Fibroblast of mammary gland (primary cell): ENCODE results near the gene SLC6A17.

Experiments used
- DNase-seq: peaks from one replicate; pipeline ENCODE4 v3.0.0-alpha.2; 2010; ENCODE audit warnings: low read depth
- H3K4me3 ChIP-seq: 2 replicates; pipeline ENCODE4 v1.5.1; 2011; ENCODE audit warnings: low read depth, mild to moderate bottlenecking, low read length, moderate library complexity; ENCODE audit not compliant: control insufficient read depth
- TF ChIP-seq, protein P1 (sequence below): conservative IDR thresholded peaks from 2 replicates; pipeline ENCODE4 v1.5.1; 2011; ENCODE audit warnings: low read depth, low read length, inconsistent platforms; ENCODE audit not compliant: control insufficient read depth, insufficient read depth

SLC6A17 gene

DNA sequence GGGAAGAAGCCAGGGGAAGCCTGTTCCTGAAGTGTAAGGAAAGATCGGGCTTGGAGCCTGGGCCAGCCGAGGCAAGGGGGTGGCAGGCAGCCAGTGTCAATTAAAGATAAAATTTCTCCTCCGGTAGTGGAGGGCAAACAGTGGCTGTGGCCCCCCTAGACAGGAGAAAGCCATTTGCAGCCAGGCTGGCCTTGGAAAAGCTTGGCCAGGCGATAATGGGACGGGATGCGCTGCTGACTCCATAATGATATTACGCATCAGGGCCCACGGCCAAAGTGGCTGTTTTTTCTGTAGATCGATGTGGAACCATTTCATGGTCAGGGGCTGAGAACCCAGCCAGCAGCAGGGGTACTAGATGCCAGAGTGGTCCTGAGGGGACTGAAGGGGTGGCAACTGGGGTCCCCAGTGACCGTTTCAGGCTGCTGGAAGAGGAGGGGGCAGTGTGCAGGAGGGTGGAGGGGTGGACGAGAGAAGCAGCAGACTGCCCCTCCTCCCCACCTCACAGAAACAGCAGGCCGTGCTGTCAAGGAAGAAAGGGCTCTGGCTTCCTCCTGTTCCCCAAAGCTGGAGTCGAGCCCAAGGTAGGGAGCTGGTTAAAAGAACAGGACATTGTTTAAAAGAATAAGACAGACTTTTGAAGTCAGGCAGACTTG, 85.0 kb downstream of the SLC6A17 start:
- H3K4me3 ChIP-seq, result no peak overlapping the region
- DNase-seq, result no peak
- TF ChIP-seq, protein P1, sequence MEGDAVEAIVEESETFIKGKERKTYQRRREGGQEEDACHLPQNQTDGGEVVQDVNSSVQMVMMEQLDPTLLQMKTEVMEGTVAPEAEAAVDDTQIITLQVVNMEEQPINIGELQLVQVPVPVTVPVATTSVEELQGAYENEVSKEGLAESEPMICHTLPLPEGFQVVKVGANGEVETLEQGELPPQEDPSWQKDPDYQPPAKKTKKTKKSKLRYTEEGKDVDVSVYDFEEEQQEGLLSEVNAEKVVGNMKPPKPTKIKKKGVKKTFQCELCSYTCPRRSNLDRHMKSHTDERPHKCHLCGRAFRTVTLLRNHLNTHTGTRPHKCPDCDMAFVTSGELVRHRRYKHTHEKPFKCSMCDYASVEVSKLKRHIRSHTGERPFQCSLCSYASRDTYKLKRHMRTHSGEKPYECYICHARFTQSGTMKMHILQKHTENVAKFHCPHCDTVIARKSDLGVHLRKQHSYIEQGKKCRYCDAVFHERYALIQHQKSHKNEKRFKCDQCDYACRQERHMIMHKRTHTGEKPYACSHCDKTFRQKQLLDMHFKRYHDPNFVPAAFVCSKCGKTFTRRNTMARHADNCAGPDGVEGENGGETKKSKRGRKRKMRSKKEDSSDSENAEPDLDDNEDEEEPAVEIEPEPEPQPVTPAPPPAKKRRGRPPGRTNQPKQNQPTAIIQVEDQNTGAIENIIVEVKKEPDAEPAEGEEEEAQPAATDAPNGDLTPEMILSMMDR, result no peak

DNA sequence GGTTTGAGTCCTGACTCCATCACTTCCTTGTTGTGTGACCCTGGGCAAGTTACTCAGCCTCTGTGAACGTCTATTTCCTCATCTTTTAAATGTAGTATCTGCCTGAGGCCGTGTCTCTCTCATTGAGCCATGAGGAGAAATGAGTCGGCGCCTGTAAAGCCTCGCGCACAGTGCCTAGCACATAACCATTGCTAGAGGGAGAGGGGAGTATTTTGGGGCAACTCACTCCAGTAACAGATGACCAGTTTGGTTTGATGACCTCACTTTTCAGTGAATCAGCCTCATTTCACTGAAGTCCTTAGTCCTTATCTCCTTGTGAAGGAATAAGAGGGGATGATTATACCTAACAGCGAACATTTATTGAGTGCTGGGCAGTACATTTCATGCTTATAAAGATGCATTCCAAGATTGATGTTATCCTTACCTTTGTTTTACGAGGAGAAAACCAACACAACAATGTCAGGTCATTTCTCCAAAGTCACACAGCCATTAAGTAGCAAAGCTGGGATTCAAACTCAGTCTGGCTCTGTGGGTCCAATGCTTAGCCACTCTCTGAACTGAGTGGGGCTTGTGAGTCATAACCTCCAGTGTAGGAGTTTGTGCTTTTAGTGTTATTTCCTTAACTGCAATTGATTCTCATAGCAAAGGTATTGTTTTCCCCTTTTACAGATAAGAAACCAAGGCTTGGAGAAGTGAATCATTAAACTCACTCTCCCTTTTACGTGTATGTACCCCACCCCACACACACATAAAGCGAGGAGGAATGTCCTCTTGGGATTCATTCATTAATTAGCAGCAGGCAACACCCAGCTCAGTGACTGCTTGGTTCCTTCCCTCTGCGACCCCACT, 85.8 kb downstream of the SLC6A17 start:
- DNase-seq, result peak; percentile 78
- H3K4me3 ChIP-seq, result no peak overlapping the region
- TF ChIP-seq, protein P1, result no peak

DNA sequence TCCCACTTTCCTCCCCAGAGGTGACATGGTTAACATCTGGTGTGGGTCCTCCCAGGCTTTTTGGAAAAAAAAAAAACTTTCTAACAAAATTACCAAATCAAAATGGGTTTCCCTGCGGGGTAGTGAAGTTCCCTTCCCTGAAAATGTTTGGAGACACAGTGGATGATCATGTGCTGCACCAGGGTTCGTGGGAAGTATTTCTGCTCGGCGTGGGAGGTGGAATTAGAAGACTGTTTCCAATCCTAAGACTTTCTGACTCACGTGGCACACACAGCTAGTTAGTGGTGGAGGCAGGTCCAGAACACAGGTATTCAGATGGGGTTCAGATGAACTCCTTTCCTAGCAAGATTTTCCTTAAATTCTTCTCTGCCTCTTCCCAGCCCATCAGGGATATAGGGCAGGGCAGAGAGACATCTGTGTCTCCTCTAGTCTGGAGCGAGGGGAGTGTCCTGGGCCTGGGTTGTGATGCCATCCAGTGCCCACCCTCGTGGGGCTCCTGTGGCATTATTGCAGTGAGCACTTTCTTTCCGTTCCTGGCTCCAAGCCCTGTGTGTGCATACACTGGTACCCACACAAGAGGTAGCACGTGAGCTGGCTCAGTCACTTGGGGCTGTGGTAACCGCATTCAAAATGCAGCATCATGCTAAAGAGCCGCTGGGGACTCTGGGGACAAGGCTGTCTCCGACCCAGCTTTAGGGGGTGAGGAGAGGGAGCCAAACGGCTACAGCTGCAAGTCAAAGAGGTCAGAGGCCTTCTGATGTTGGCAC, 87.3 kb downstream of the SLC6A17 start:
- DNase-seq, result peak; percentile 10
- TF ChIP-seq, protein P1, result no peak
- H3K4me3 ChIP-seq, result no peak overlapping the region

DNA sequence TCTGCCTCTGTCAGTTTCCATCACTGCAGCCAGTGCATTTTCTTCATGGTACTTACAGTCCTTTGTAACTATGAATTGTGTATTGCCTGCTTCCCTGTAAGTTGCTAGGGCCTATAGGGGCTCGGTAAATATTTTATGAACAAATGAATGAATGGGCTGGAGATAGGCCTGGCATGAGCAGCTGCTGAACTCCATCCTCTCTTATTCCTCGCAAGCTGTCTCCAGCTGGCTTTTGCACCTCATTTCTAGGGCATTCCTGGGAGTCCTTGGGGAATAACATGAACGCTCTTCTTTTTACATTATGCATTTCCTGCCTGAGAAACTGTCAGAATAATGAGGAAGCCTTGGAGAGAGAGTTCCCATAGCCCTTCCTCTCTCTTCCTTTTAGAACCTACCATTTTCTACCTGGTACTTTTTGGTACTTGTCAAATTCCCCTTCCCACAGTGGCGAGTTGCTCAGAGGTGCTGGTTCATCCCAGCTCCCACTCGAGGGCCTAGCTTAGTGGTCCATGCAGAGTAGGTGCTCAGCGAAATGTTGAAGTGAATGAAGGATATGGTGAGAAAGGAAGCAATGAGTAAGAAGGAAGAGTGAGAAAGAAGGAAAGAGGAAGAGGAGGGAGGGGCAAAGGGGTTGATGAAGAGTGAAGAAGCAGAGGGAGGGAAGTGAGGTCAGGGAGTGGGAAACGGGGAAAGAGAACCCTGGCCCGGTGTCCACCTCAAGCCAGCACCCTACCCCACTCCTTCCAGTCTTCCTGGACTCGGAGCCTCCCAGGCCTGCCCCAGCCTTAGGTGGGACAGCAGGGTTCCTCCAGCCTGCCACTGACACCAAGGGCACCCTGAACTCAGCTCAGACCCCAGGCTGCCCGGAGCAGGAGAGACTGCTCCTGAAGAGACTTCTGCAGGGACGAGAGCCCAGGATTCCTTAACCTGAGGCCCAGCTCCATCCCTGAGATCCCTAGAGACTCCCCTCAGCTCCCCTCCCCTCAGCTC, 89.4 kb downstream of the SLC6A17 start:
- TF ChIP-seq, protein P1, result no peak
- DNase-seq, result peak; percentile 44
- H3K4me3 ChIP-seq, result no peak overlapping the region

DNA sequence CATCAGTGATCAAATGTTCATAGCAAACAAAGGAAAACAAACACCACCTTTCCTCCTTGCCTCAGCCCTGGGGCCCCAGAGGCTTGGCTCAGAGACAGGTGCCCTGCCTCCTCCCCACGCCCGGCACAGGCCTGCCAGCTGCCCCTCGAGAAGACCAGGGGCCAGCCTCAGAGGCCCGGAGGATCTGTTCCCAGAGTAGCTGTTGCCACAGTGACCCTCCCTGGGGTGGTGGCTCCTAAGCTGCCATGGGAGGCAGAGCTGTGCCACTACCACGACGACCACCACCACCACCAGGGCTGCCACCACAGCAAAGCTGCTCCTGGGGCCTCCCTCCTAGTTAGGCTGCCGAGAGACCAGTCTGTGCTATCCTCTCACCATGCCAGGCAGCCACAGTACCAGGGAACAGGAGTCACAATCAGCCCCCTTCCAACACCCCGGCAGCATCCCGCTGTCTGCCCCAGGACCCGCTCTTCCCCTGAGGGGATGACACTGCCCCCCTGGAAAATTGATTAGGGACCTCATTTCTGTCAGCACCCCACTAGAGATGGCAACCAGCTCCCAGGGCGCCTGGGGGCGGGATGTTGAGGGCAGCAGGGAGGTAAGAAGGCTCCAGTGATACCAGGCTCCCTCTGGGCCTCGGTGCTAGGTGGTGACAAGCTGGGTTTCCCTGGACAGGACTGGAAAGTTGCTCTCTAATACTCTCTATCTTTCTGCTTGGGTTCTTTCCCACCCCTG, 90.3 kb downstream of the SLC6A17 start:
- TF ChIP-seq, protein P1, result no peak
- no peak for DNase-seq
- H3K4me3 ChIP-seq, result no peak overlapping the region

DNA sequence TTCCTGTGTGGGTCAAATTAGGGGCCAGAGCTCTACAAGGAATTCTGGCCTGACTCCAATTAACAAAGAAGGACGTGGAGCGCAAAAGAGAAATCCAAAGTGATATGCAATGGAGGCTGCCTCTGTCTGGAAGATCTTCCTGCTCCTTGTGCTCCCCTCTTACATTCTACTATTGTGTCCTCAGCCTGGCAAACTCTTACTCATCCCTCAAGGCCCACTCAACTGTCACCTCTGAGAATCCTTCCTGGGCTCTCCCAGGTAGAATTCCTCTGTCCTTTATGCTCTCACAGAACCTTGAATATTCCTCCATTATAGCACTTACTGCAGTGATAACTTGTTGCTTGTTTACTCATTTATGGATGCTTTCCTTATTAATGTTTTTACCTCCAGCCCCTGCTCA, 91.2 kb downstream of the SLC6A17 start:
- TF ChIP-seq, protein P1, result no peak
- no peak overlapping the region for H3K4me3 ChIP-seq
- DNase-seq, result no peak
